HFF-Myc (cell line): ENCODE measurements around the gene VIT.
A peak's percentile ranks its signal among the peaks of the same experiment; 100 is the strongest.

ENCODE experiments used
- DNase-seq: peaks from one replicate; pipeline ENCODE4 v3.0.0-alpha.2; 2011; ENCODE audit warnings: low read depth; ENCODE audit errors: extremely low read depth
- H3K4me3 ChIP-seq: replicated peaks from 2 replicates; pipeline ENCODE4 v1.5.1; 2011; ENCODE audit warnings: low read depth, mild to moderate bottlenecking, control low read depth, low read length
- CTCF ChIP-seq: IDR thresholded peaks from 2 replicates; pipeline ENCODE4 v1.5.1; 2012; ENCODE audit warnings: mild to moderate bottlenecking, low read depth, low read length, control low read depth; ENCODE audit errors: missing control alignments

VIT gene

GRCh38 chr2:36807223-36807886, 110.8 kb downstream of the VIT start:
- no peak for TF ChIP-seq CTCF

GRCh38 chr2:36808386-36809068, 112.0 kb downstream of the VIT start:
- no peak overlapping the region for H3K4me3 ChIP-seq
- no peak for TF ChIP-seq CTCF
- no peak for DNase-seq

More at GRCh38 chr2:36807223-36807886, 110.8 kb downstream of the VIT start:
- H3K4me3 ChIP-seq, result no peak overlapping the region
- no peak for DNase-seq

- no peak overlapping the region for H3K4me3 ChIP-seq
- no peak for TF ChIP-seq CTCF
- DNase-seq, result no peak
Measured at GRCh38 chr2:36809069-36809445, 112.5 kb downstream of the VIT start.

- DNase-seq, result no peak
- H3K4me3 ChIP-seq, result no peak overlapping the region
- TF ChIP-seq CTCF, result no peak
Measured at GRCh38 chr2:36811071-36811470, 114.6 kb downstream of the VIT start.

- no peak for DNase-seq
- no peak overlapping the region for H3K4me3 ChIP-seq
- TF ChIP-seq CTCF, result peak; percentile 43
Measured at GRCh38 chr2:36812196-36812595, 115.7 kb downstream of the VIT start.

GRCh38 chr2:36818542-36818941, 122.0 kb downstream of the VIT start:
- DNase-seq, result no peak
- no peak for TF ChIP-seq CTCF
- H3K4me3 ChIP-seq, result no peak overlapping the region
